Liver (tissue), 3 donors: Measurements from ENCODE around the gene DNAH5.

Source experiments
- EGR1 ChIP-seq, 2 donors: IDR thresholded peaks; 2 replicates each; pipeline ENCODE4 v1.6.1; 2016 to 2018; ENCODE audit warnings: antibody characterized with exemption in 2 of 2, low read depth in 2 of 2
- FOXA1 ChIP-seq: IDR thresholded peaks from 2 replicates; pipeline ENCODE4 v1.6.1; 2016; ENCODE audit warnings: antibody characterized with exemption
- GABPA ChIP-seq, 2 donors: IDR thresholded peaks in 1 of 2; conservative IDR thresholded peaks in 1 of 2; 2 replicates each; pipeline ENCODE4 v1.6.1; 2016; ENCODE audit warnings: antibody characterized with exemption in 2 of 2, mild to moderate bottlenecking in 1 of 2, moderate library complexity in 1 of 2
- HNF4A ChIP-seq, 2 donors: conservative IDR thresholded peaks; 2 replicates each; pipeline ENCODE4 v1.6.1; 2016; ENCODE audit warnings: antibody characterized with exemption in 2 of 2, mild to moderate bottlenecking in 2 of 2
- JUND ChIP-seq, 2 donors: IDR thresholded peaks; 2 replicates each; pipeline ENCODE4 v1.6.1; 2016; ENCODE audit warnings: antibody characterized with exemption in 2 of 2
- NR2F2 ChIP-seq: IDR thresholded peaks from 2 replicates; pipeline ENCODE4 v1.6.1; 2016; ENCODE audit warnings: antibody characterized with exemption
- RAD21 ChIP-seq, 2 donors: IDR thresholded peaks; 2 replicates each; pipeline ENCODE4 v1.6.1; 2016; ENCODE audit warnings: antibody characterized with exemption in 2 of 2, mild to moderate bottlenecking in 2 of 2
- SP1 ChIP-seq: IDR thresholded peaks from 2 replicates; pipeline ENCODE4 v1.6.1; 2018; ENCODE audit warnings: antibody characterized with exemption, mild to moderate bottlenecking
- TAF1 ChIP-seq: conservative IDR thresholded peaks from 2 replicates; pipeline ENCODE4 v1.6.1; 2016; ENCODE audit warnings: antibody characterized with exemption, mild to moderate bottlenecking
- YY1 ChIP-seq: IDR thresholded peaks from 2 replicates; pipeline ENCODE4 v1.6.1; 2016; ENCODE audit warnings: antibody characterized with exemption, mild to moderate bottlenecking
- TF ChIP-seq, protein P1 (sequence below): IDR thresholded peaks from 2 replicates; pipeline ENCODE4 v1.6.1; 2016; ENCODE audit warnings: antibody characterized with exemption, mild to moderate bottlenecking
- TF ChIP-seq, protein P2 (sequence below): fragments of 150-350 bp; IDR thresholded peaks from 2 replicates; pipeline ENCODE4 v1.5.1; 2017; ENCODE audit warnings: improper control_type of control experiment, low read depth, low read length; ENCODE audit not compliant: missing input control
- donor health status: healthy.
- donor health status: healthy.

DNA sequence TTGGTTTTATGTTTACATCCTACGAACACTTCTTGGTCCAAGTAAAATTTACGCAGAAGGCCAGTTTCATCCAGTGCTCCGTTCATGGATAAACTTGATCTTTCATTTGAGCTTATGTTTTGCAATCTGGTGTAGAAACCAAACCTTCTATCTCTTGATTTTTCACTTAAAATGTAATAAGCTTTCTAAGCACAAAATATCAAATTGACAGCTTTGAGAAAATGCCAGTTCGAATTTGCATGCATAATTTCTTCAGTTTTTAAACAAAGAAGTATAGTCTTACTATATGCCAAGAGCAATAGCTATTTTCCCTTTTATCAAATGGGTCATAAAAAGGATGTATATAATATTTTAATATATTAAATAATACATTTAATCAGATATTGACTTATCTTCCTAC lies 17.8 kb downstream of the DNAH5 start:
- TF ChIP-seq NR2F2 (no peak), JUND (IDR thresholded peaks at IDR 0.05) (no peak), TAF1 (no peak), EGR1 (IDR thresholded peaks at IDR 0.05; ENCODE audit: low read depth in 2 of 2) (no peak), GABPA (IDR thresholded peaks at IDR 0.05 in 1 of 2, conservative IDR thresholded peaks at IDR 0.05 in 1 of 2) (no peak), RAD21 (IDR thresholded peaks at IDR 0.05) (no peak), SP1 (no peak), HNF4A (conservative IDR thresholded peaks at IDR 0.05) (no peak), YY1 (no peak), FOXA1 (no peak)
- TF ChIP-seq, protein P1, sequence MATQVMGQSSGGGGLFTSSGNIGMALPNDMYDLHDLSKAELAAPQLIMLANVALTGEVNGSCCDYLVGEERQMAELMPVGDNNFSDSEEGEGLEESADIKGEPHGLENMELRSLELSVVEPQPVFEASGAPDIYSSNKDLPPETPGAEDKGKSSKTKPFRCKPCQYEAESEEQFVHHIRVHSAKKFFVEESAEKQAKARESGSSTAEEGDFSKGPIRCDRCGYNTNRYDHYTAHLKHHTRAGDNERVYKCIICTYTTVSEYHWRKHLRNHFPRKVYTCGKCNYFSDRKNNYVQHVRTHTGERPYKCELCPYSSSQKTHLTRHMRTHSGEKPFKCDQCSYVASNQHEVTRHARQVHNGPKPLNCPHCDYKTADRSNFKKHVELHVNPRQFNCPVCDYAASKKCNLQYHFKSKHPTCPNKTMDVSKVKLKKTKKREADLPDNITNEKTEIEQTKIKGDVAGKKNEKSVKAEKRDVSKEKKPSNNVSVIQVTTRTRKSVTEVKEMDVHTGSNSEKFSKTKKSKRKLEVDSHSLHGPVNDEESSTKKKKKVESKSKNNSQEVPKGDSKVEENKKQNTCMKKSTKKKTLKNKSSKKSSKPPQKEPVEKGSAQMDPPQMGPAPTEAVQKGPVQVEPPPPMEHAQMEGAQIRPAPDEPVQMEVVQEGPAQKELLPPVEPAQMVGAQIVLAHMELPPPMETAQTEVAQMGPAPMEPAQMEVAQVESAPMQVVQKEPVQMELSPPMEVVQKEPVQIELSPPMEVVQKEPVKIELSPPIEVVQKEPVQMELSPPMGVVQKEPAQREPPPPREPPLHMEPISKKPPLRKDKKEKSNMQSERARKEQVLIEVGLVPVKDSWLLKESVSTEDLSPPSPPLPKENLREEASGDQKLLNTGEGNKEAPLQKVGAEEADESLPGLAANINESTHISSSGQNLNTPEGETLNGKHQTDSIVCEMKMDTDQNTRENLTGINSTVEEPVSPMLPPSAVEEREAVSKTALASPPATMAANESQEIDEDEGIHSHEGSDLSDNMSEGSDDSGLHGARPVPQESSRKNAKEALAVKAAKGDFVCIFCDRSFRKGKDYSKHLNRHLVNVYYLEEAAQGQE = no peak
- TF ChIP-seq, protein P2, sequence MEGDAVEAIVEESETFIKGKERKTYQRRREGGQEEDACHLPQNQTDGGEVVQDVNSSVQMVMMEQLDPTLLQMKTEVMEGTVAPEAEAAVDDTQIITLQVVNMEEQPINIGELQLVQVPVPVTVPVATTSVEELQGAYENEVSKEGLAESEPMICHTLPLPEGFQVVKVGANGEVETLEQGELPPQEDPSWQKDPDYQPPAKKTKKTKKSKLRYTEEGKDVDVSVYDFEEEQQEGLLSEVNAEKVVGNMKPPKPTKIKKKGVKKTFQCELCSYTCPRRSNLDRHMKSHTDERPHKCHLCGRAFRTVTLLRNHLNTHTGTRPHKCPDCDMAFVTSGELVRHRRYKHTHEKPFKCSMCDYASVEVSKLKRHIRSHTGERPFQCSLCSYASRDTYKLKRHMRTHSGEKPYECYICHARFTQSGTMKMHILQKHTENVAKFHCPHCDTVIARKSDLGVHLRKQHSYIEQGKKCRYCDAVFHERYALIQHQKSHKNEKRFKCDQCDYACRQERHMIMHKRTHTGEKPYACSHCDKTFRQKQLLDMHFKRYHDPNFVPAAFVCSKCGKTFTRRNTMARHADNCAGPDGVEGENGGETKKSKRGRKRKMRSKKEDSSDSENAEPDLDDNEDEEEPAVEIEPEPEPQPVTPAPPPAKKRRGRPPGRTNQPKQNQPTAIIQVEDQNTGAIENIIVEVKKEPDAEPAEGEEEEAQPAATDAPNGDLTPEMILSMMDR = no peak
